GM23338 (cell line): Measurements from ENCODE around the gene CYP4F3. TPM values are rescaled to one million over a fixed set of nuclear protein-coding genes. Genes with fewer than 3 reads are reported as not detected.

ENCODE experiments used
- ATAC-seq: fragments of 200-7000 bp; cut with Tn5 transposase; 3 replicates; pipeline ENCODE4 v1.9.1; 2020
- DNase-seq: peaks from one replicate; pipeline ENCODE4 v3.0.0-alpha.2; 2015; ENCODE audit warnings: low spot score
- H2AFZ ChIP-seq: fragments of 200-600 bp; sonication (generic); 2 replicates; pipeline ENCODE4 v1.8.0; 2016; ENCODE audit warnings: antibody characterized with exemption, mild to moderate bottlenecking, moderate library complexity
- H3F3A ChIP-seq: fragments of 200-600 bp; sonication (generic); replicated peaks from 2 replicates; pipeline ENCODE4 v1.8.0; 2017; ENCODE audit warnings: antibody characterized with exemption, mixed run types, low read depth
- H3K27ac ChIP-seq: fragments of 200-600 bp; sonication (generic); 2 replicates; pipeline ENCODE4 v1.6.1; 2016; ENCODE audit warnings: low read depth
- H3K27me3 ChIP-seq: fragments of 200-600 bp; sonication (generic); 2 replicates; pipeline ENCODE4 v1.8.0; 2016; ENCODE audit warnings: mild to moderate bottlenecking, mixed run types, moderate library complexity; ENCODE audit not compliant: insufficient read depth
- H3K36me3 ChIP-seq: fragments of 200-600 bp; sonication (generic); 2 replicates; pipeline ENCODE4 v1.8.0; 2016; ENCODE audit warnings: mild to moderate bottlenecking; ENCODE audit not compliant: insufficient read depth
- H3K4me1 ChIP-seq: fragments of 200-600 bp; sonication (generic); 2 replicates; pipeline ENCODE4 v1.8.0; 2016; ENCODE audit warnings: mild to moderate bottlenecking, moderate library complexity; ENCODE audit not compliant: insufficient read depth
- H3K4me2 ChIP-seq: fragments of 200-600 bp; sonication (generic); 2 replicates; pipeline ENCODE4 v1.7.1; 2017; ENCODE audit warnings: mixed run types
- H3K4me3 ChIP-seq: fragments of 200-600 bp; sonication (generic); 2 replicates; pipeline ENCODE4 v1.6.1; 2016; ENCODE audit warnings: mixed run types
- H3K79me2 ChIP-seq: fragments of 200-600 bp; sonication (generic); replicated peaks from 2 replicates; pipeline ENCODE4 v1.8.0; 2017; ENCODE audit warnings: mild to moderate bottlenecking; ENCODE audit not compliant: insufficient read depth
- H3K9me2 ChIP-seq: fragments of 200-600 bp; sonication (generic); 2 replicates; pipeline ENCODE4 v1.8.0; 2017; ENCODE audit not compliant: insufficient read depth
- H4K20me1 ChIP-seq: fragments of 200-600 bp; sonication (generic); replicated peaks from 2 replicates; pipeline ENCODE4 v1.8.0; 2017; ENCODE audit warnings: mild to moderate bottlenecking; ENCODE audit not compliant: insufficient read depth
- H3K27ac Mint-ChIP-seq: 2 replicates; pipeline ENCODE4 v1.8.0; 2020; ENCODE audit warnings: inconsistent platforms, mild to moderate bottlenecking, moderate library complexity, mixed read lengths
- H3K27me3 Mint-ChIP-seq: 3 replicates; pipeline ENCODE4 v1.8.0; 2022; ENCODE audit warnings: low read depth, mild to moderate bottlenecking, moderate library complexity, mixed read lengths, inconsistent platforms; ENCODE audit not compliant: insufficient read depth, poor library complexity
- H3K36me3 Mint-ChIP-seq: 3 replicates; pipeline ENCODE4 v1.8.0; 2021; ENCODE audit warnings: low read depth, mild to moderate bottlenecking, inconsistent platforms, moderate library complexity, mixed read lengths
- H3K4me1 Mint-ChIP-seq: 3 replicates; pipeline ENCODE4 v1.8.0; 2020; ENCODE audit warnings: mild to moderate bottlenecking, inconsistent platforms, mixed read lengths
- H3K4me3 Mint-ChIP-seq: 3 replicates; pipeline ENCODE4 v1.8.0; 2021; ENCODE audit warnings: moderate library complexity, mild to moderate bottlenecking, inconsistent platforms, mixed read lengths
- H3K9me3 Mint-ChIP-seq: 3 replicates; pipeline ENCODE4 v1.8.0; 2020; ENCODE audit warnings: moderate library complexity, mild to moderate bottlenecking, inconsistent platforms, mixed read lengths
- CREB1 ChIP-seq: fragments of 250-450 bp; sonication (Bioruptor Pico); IDR thresholded peaks from 2 replicates; pipeline ENCODE4 v1.5.0; 2020; ENCODE audit warnings: low read depth, mild to moderate bottlenecking, moderate library complexity
- CTCF ChIP-seq, 2 experiments: fragments of 200-600 bp in 1 of 2; sonication (generic) in 1 of 2; conservative IDR thresholded peaks; 2 replicates each; pipeline versions ENCODE4 v1.5.1 to v1.6.1; 2016 to 2017; ENCODE audit warnings: antibody characterized with exemption in 2 of 2, low read depth in 2 of 2, mild to moderate bottlenecking in 2 of 2, moderate library complexity in 1 of 2
- EZH2 ChIP-seq: fragments of 200-600 bp; sonication (generic); IDR thresholded peaks from one replicate; pipeline ENCODE4 v1.8.0; 2017; ENCODE audit warnings: antibody characterized with exemption, mild to moderate bottlenecking, low read depth; ENCODE audit not compliant: unreplicated experiment
- EZH2phosphoT487 ChIP-seq: fragments of 200-600 bp; sonication (generic); IDR thresholded peaks from one replicate; pipeline ENCODE4 v1.8.1; 2018; ENCODE audit warnings: antibody characterized with exemption; ENCODE audit not compliant: unreplicated experiment
- JUNB ChIP-seq: IDR thresholded peaks from one replicate; pipeline ENCODE4 v1.6.1; 2016; ENCODE audit warnings: antibody characterized with exemption; ENCODE audit not compliant: unreplicated experiment
- NANOG ChIP-seq: IDR thresholded peaks from 2 replicates; pipeline ENCODE4 v1.6.1; 2016; ENCODE audit warnings: antibody characterized with exemption, borderline replicate concordance
- POLR2AphosphoS5 ChIP-seq: IDR thresholded peaks from 2 replicates; pipeline ENCODE4 v1.6.1; 2016; ENCODE audit warnings: antibody characterized with exemption, low read depth
- STAT1 ChIP-seq: IDR thresholded peaks from one replicate; pipeline ENCODE4 v1.6.1; 2016; ENCODE audit warnings: antibody characterized with exemption; ENCODE audit not compliant: unreplicated experiment
- ZNF114 ChIP-seq: fragments of 250-450 bp; sonication (Bioruptor Pico); IDR thresholded peaks from 2 replicates; pipeline ENCODE4 v1.5.0; 2020; ENCODE audit warnings: mild to moderate bottlenecking, moderate library complexity
- ZNF331 ChIP-seq: fragments of 250-450 bp; sonication (Bioruptor Pico); IDR thresholded peaks from 2 replicates; pipeline ENCODE4 v1.5.0; 2020; ENCODE audit warnings: low read depth, mild to moderate bottlenecking, moderate library complexity
- ZNF462 ChIP-seq: fragments of 250-450 bp; sonication (Bioruptor Pico); IDR thresholded peaks from 2 replicates; pipeline ENCODE4 v1.5.0; 2020; ENCODE audit warnings: mild to moderate bottlenecking, moderate library complexity
- polyA plus RNA-seq: library from polyadenylated mRNA; unstranded; fragments of >200 nt; fragmentation: Nextera tagmentation; extraction: Ambion mirVana; gene quantifications from 2 replicates; pipeline ENCODE4 v1.2.1, GENCODE V29; 2016
- total RNA-seq: library from RNA; depleted of rRNA; stranded (reverse); fragments of >200 nt; shearing (Covaris generic); gene quantifications from 2 replicates; pipeline ENCODE4 v1.2.3, GENCODE V29; 2014

The CYP4F3 gene
- total and polyA plus RNA-seq, 2 experiments from 2014 or later, result not detected

GRCh38 chr19:15644816-15645215 lies 4.1 kb downstream of the CYP4F3 start:
- Histone ChIP-seq H3K27me3 (no peaks in the 10 kb centered on the region), H3K36me3 (no peaks in the 10 kb centered on the region), H3K4me2 (no peak overlapping the region), H4K20me1 (no peaks in the 10 kb centered on the region), H3K4me1 (no peaks in the 10 kb centered on the region), H3K9me2 (no peaks in the 10 kb centered on the region), H3F3A (no peaks in the 10 kb centered on the region), H3K27ac (no peak overlapping the region), H3K79me2 (no peaks in the 10 kb centered on the region), H2AFZ (no peak overlapping the region), H3K4me3 (no peak overlapping the region)
- H3K27ac Mint-ChIP-seq, result no peak overlapping the region
- ATAC-seq, result no peak
- peaks cover 43% of the 10 kb centered on the region for H3K36me3 Mint-ChIP-seq
- DNase-seq, result no peak
- H3K9me3 Mint-ChIP-seq, result peaks cover 97% of the 10 kb centered on the region
- H3K4me3 Mint-ChIP-seq, result no peak overlapping the region
- peaks cover 8% of the 10 kb centered on the region for H3K27me3 Mint-ChIP-seq
- TF ChIP-seq EZH2phosphoT487, result no peak
- TF ChIP-seq EZH2, result no peak
- TF ChIP-seq NANOG, result no peak
- no peak for TF ChIP-seq ZNF331 (CRISPR knock-in tag)
- TF ChIP-seq POLR2AphosphoS5, result no peak
- TF ChIP-seq JUNB, result no peak
- no peak for TF ChIP-seq ZNF462 (CRISPR knock-in tag)
- no peak for TF ChIP-seq ZNF114 (CRISPR knock-in tag)
- no peaks in the 10 kb centered on the region for H3K4me1 Mint-ChIP-seq

GRCh38 chr19:15649526-15649925 lies 8.8 kb downstream of the CYP4F3 start:
- Histone ChIP-seq H3K36me3 (no peaks in the 10 kb centered on the region), H3K4me2 (no peak overlapping the region), H4K20me1 (no peaks in the 10 kb centered on the region), H3K4me1 (no peaks in the 10 kb centered on the region), H3K27ac (no peak overlapping the region), H2AFZ (no peak overlapping the region), H3K9me2 (no peaks in the 10 kb centered on the region), H3F3A (no peaks in the 10 kb centered on the region), H3K79me2 (no peaks in the 10 kb centered on the region), H3K27me3 (no peaks in the 10 kb centered on the region), H3K4me3 (no peak overlapping the region)
- no peak for ATAC-seq
- Mint-ChIP-seq H3K27me3 (peaks cover 8% of the 10 kb centered on the region), H3K27ac (no peak overlapping the region), H3K4me3 (no peak overlapping the region), H3K4me1 (no peaks in the 10 kb centered on the region), H3K36me3 (peaks cover 60% of the 10 kb centered on the region), H3K9me3 (peaks cover 97% of the 10 kb centered on the region)
- DNase-seq, result no peak
- no peak for TF ChIP-seq CREB1
- TF ChIP-seq NANOG, result no peak
- no peak for TF ChIP-seq EZH2
- no peak for TF ChIP-seq ZNF114 (CRISPR knock-in tag)
- TF ChIP-seq ZNF331 (CRISPR knock-in tag), result no peak
- TF ChIP-seq STAT1, result no peak
- no peak for TF ChIP-seq CTCF (conservative IDR thresholded peaks at IDR 0.05; ENCODE audit: low read depth in 2 of 2)
